NT2/D1 (cell line): ENCODE results near the gene MAGI2.

Source experiments
- DNase-seq: peaks from one replicate; pipeline ENCODE4 v3.0.0-alpha.2; 2011; ENCODE audit warnings: low read depth, low spot score
- H3K27me3 ChIP-seq: 2 replicates; pipeline ENCODE4 v1.6.0; 2011; ENCODE audit warnings: mild to moderate bottlenecking; ENCODE audit not compliant: insufficient read length, insufficient read depth
- H3K36me3 ChIP-seq: 2 replicates; pipeline ENCODE4 v1.6.1; 2011; ENCODE audit warnings: mild to moderate bottlenecking, low read length, mixed read lengths; ENCODE audit not compliant: insufficient read depth, insufficient read length
- H3K4me1 ChIP-seq: 2 replicates; pipeline ENCODE4 v1.5.1; 2011; ENCODE audit not compliant: insufficient read depth, insufficient read length
- H3K4me3 ChIP-seq: 2 replicates; pipeline ENCODE4 v1.5.1; 2011; ENCODE audit warnings: low read depth; ENCODE audit not compliant: insufficient read length
- H3K9ac ChIP-seq: 2 replicates; pipeline ENCODE4 v1.6.0; 2011; ENCODE audit warnings: low read depth; ENCODE audit not compliant: insufficient read length
- H3K9me3 ChIP-seq: 2 replicates; pipeline ENCODE4 v1.5.1; 2011; ENCODE audit warnings: mild to moderate bottlenecking, low read length; ENCODE audit not compliant: insufficient read depth
- SUZ12 ChIP-seq: IDR thresholded peaks from 2 replicates; pipeline ENCODE4 v1.6.1; 2011; ENCODE audit not compliant: insufficient read length, insufficient read depth; ENCODE audit errors: extremely low read depth
- YY1 ChIP-seq: IDR thresholded peaks from 2 replicates; pipeline ENCODE4 v1.6.1; 2011; ENCODE audit not compliant: insufficient read length, insufficient read depth
- ZNF274 ChIP-seq: IDR thresholded peaks from 2 replicates; pipeline ENCODE4 v1.6.1; 2011; ENCODE audit warnings: mild to moderate bottlenecking, low read depth, low read length

Gene MAGI2

GRCh38 chr7:78195281-78195680, 1258.2 kb downstream of the MAGI2 start:
- Histone ChIP-seq H3K9me3 (no peaks in the 10 kb centered on the region), H3K36me3 (no peaks in the 10 kb centered on the region), H3K4me1 (no peaks in the 10 kb centered on the region), H3K9ac (no peak overlapping the region), H3K4me3 (no peak overlapping the region), H3K27me3 (no peaks in the 10 kb centered on the region)
- no peak for DNase-seq
- no peak for TF ChIP-seq ZNF274
- TF ChIP-seq SUZ12, result no peak
- no peak for TF ChIP-seq YY1

GRCh38 chr7:78194611-78195010, 1258.9 kb downstream of the MAGI2 start:
- no peaks in the 10 kb centered on the region for H3K36me3 ChIP-seq
- H3K4me1 ChIP-seq, result no peaks in the 10 kb centered on the region
- no peak overlapping the region for H3K9ac ChIP-seq
- no peak overlapping the region for H3K4me3 ChIP-seq
- no peaks in the 10 kb centered on the region for H3K27me3 ChIP-seq
- no peak for DNase-seq
- H3K9me3 ChIP-seq, result no peaks in the 10 kb centered on the region
- no peak for TF ChIP-seq YY1

DNA sequence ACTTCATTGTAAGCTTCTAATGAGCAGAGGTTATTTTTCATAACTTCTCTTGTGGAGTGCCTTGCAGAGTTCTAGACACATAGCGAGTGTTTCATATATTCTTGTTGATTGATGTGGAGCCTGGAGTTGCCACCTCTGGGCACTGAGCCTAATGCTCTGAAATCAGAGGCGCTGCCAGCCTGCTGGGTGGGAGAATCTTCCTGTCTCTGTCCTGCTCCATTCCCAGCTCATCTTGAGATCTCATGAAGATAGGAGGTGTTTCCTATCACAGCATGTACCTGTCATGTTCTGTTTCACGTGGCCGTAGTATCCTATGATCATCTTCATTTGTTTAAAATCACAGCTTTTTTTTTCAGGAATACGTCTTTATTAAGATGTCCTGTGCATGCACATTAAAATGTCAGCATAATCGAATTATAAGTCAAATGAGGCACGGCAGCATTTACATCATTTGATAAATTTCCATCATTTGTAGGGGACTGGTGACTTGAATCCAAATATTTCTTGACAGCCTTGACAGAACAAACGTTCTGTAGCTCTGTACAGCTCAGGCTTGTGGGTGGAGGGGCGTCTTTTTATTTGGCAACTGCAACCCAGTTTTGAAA, 1261.9 kb downstream of the MAGI2 start:
- TF ChIP-seq SUZ12, result no peak
- TF ChIP-seq ZNF274, result no peak
- no peak for TF ChIP-seq YY1
- no peak for DNase-seq
- no peaks in the 10 kb centered on the region for H3K9me3 ChIP-seq
- H3K27me3 ChIP-seq, result no peaks in the 10 kb centered on the region
- no peaks in the 10 kb centered on the region for H3K36me3 ChIP-seq
- no peaks in the 10 kb centered on the region for H3K4me1 ChIP-seq
- no peak overlapping the region for H3K9ac ChIP-seq
- no peak overlapping the region for H3K4me3 ChIP-seq

DNA sequence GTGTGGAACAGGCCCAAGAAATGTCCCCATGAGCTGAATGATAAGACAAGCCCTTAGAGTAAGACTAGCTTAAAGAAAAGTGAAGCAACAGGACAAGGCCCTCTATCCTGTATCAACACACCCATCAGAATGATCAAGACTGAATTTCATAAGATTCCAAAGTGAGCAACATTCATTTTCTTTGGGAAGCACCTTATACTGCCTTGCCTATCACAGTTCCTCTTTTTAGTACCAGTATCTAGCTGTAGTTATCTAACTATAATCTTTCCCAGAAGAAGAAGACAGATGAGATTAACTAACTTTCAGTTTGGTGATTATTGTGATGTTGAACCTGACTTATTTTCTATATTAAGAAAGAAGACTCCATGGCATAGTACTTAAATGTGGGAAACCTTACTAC, 1263.7 kb downstream of the MAGI2 start:
- no peak overlapping the region for H3K4me3 ChIP-seq
- TF ChIP-seq SUZ12, result no peak
- no peak for TF ChIP-seq ZNF274
- no peak for TF ChIP-seq YY1
- no peaks in the 10 kb centered on the region for H3K9me3 ChIP-seq

GRCh38 chr7:78185149-78185745, 1268.2 kb downstream of the MAGI2 start:
- TF ChIP-seq YY1 (no peak), ZNF274 (no peak), SUZ12 (no peak)
- Histone ChIP-seq H3K4me1 (no peaks in the 10 kb centered on the region), H3K9me3 (no peaks in the 10 kb centered on the region), H3K36me3 (no peaks in the 10 kb centered on the region), H3K4me3 (no peak overlapping the region), H3K9ac (no peak overlapping the region), H3K27me3 (no peaks in the 10 kb centered on the region)
- DNase-seq, result no peak

More for the DNA sequence above, 1263.7 kb downstream of the MAGI2 start:
- H3K4me1 ChIP-seq, result no peaks in the 10 kb centered on the region
- no peak overlapping the region for H3K9ac ChIP-seq
- DNase-seq, result no peak
- H3K36me3 ChIP-seq, result no peaks in the 10 kb centered on the region
- H3K27me3 ChIP-seq, result no peaks in the 10 kb centered on the region

- Histone ChIP-seq H3K4me3 (no peak overlapping the region), H3K4me1 (no peaks in the 10 kb centered on the region), H3K9ac (no peak overlapping the region), H3K9me3 (no peaks in the 10 kb centered on the region), H3K36me3 (no peaks in the 10 kb centered on the region), H3K27me3 (no peaks in the 10 kb centered on the region)
- DNase-seq, result no peak
- no peak for TF ChIP-seq ZNF274
- no peak for TF ChIP-seq SUZ12
- no peak for TF ChIP-seq YY1
These were observed 1269.2 kb downstream of the MAGI2 start for GRCh38 chr7:78184299-78184698.

DNA sequence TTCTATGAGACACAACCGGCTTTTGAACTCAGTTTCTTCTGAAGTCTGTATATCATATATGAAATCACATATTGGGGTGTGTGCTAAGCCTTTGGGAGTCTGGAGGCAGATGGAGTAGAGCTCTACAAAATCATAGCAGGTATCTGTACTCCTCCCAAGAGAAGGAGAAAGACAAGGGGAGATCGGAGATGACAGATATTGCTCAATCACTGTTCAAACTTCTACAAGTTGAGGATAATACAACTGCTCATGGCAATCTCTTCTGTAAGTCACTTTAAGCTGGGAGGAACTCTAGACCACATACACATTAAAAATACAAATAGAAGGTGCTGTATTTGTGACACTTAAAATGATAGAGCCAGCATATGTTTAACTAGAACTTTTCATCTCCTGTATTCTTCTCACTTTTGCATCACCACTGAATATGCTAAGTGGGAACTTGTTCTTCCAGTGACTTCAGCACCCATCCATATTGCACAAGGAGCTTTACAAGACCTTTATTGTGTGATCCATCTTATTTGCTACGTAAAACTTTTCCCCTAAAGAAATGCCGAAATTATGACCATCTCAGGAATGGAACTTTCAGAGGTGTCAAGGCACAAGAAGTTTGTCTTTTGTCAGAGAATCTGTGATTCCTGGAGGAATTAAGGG, 1273.5 kb downstream of the MAGI2 start:
- Histone ChIP-seq H3K9ac (no peak overlapping the region), H3K9me3 (no peaks in the 10 kb centered on the region), H3K27me3 (no peaks in the 10 kb centered on the region), H3K4me3 (no peak overlapping the region), H3K4me1 (no peaks in the 10 kb centered on the region), H3K36me3 (no peaks in the 10 kb centered on the region)
- no peak for DNase-seq
- TF ChIP-seq YY1, result no peak
- no peak for TF ChIP-seq ZNF274
- no peak for TF ChIP-seq SUZ12
